PFSK-1 (cell line): ENCODE results near the gene ADAM12.

Experiments
- POLR2AphosphoS5 ChIP-seq: IDR thresholded peaks from 2 replicates; pipeline ENCODE4 v1.6.1; 2012; ENCODE audit warnings: low read depth, mild to moderate bottlenecking, control low read depth, low read length, moderate library complexity
- REST ChIP-seq, 2 experiments: IDR thresholded peaks; 2 replicates each; pipeline versions ENCODE4 v1.6.1 to v1.8.0; 2011 to 2012; ENCODE audit warnings: low read depth in 2 of 2, low read length in 2 of 2, control low read depth in 1 of 2, inconsistent platforms in 1 of 2, mild to moderate bottlenecking in 1 of 2, moderate library complexity in 1 of 2; ENCODE audit not compliant: insufficient read depth in 1 of 2
- TAF1 ChIP-seq: IDR thresholded peaks from 2 replicates; pipeline ENCODE4 v1.6.1; 2012; ENCODE audit warnings: low read length, control low read depth, borderline replicate concordance; ENCODE audit not compliant: insufficient read depth

- no peak for TF ChIP-seq TAF1
- TF ChIP-seq REST (IDR thresholded peaks at IDR 0.05; ENCODE audit: insufficient read depth in 1 of 2, low read depth in 2 of 2, low read length in 2 of 2), result no peak
- TF ChIP-seq POLR2AphosphoS5, result no peak
Observed at GRCh38 chr10:126027692-126028091, 360.6 kb downstream of the ADAM12 start.
